ENCODE data around the gene TRIM7. TPM values are rescaled to one million over a fixed set of nuclear protein-coding genes. Genes with fewer than 3 reads are reported as not detected.

The TRIM7 gene
- total and polyA plus RNA-seq, 9 of the 15 experiments (the other 6 are each of a cell fraction or from before 2014, with no cell fraction given) = 2.6 to 14.9 (median 8.9) TPM

GRCh38 chr5:181159286-181160151 is 45.5 kb downstream of the TRIM7 start (continued):
- TF ChIP-seq ZNF609 (CRISPR knock-in tag; IDR thresholded peaks at IDR 0.05; ENCODE audit: borderline replicate concordance) (peak; percentile 13; the same call in 1 of the 2 replicates), ZBTB9 (CRISPR knock-in tag; IDR thresholded peaks at IDR 0.05) (no peak), REST (IDR thresholded peaks at IDR 0.05; ENCODE audit: borderline replicate concordance) (peak; percentile 83), REST (CRISPR knock-in tag; IDR thresholded peaks at IDR 0.05; ENCODE audit: low read depth) (no peak), BCOR (IDR thresholded peaks at IDR 0.05) (no peak), PTTG1 (tag; IDR thresholded peaks at IDR 0.05; ENCODE audit: low read depth) (no peak), ZNF740 (CRISPR knock-in tag; IDR thresholded peaks at IDR 0.05) (0 out of 2 replicates have a peak, but pooled peaks have one; percentile 15), ZNF740 (tag; IDR thresholded peaks at IDR 0.05) (no peak), PHB (CRISPR knock-in tag; IDR thresholded peaks at IDR 0.05) (no peak), CGGBP1 (CRISPR knock-in tag; IDR thresholded peaks at IDR 0.05) (no peak), TBP (optimal IDR thresholded peaks at IDR 0.05; ENCODE audit: low read depth, low read length) (no peak)
